Measurements from ENCODE around the gene DAGLA.

Gene DAGLA

DNA sequence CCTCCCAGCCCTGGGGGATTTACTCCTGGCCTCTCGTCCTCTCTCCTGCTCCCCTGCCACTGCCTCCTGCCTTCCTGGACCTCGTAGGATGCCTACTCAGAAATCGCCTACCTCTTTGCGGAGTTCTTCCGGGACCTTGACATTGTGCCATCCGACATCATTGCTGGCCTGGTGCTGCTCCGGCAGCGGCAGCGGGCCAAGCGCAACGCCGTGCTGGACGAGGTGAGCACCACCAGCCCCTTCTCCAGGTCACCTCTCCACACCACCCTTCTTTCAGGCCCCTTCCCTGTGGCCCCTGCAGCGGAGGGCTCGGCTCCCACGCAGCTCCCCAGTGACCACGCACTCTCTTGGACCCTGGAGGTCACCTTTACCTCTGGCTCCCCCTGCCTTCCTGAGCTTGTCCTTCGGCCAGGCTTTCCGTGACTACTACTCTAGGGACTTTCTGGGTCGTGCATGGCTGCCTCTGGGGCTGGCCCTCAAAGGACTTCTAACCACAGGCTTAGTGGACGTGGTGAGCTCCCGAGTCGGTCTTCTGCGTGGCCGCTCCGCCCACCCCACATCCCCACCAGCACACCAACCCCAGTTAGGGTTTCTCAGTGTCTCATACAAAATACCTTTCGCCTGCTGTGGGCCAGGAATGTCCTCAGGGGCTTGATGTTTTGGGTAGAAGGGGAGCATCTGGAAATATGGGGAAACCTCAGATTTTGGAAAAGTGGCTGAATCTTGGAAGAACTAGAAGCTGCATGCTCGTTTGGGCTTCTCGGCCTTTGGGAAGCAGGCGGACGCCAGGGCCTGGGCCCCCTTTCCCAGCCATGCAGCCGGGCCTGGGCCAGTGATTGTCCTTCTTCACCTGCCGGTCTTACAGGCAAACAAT is 48.1 kb downstream of the DAGLA start:
- no peaks in the 10 kb centered on the region for H3K9me3 Mint-ChIP-seq
- H3K27ac Mint-ChIP-seq = no peak overlapping the region
- H3K36me3 Mint-ChIP-seq (ENCODE audit: low read depth) = peaks cover 100% of the 10 kb centered on the region

DNA sequence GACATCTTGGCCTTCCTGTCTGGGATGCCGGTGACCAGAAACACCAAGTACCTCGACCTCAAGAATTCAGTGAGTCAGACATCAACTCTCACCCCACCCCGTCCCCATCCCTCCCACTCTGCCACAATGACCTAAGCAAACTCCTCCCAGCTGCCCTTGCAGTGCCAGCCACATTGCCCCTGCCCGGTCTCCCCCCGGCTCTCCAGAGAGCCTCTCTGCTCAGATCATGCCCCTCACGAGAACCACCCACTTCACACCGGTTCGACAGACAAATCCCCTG is 48.7 kb downstream of the DAGLA start:
- Mint-ChIP-seq H3K36me3 (ENCODE audit: low read depth) (peaks cover 100% of the 10 kb centered on the region), H3K4me1 (ENCODE audit: low read depth) (peaks cover 44% of the 10 kb centered on the region), H3K4me3 (no peak overlapping the region), H3K27me3 (no peaks in the 10 kb centered on the region), H3K27ac (no peak overlapping the region), H3K9me3 (no peaks in the 10 kb centered on the region)
- intact Hi-C loops (cut with micrococcal nuclease) = no loop called here

More for the DNA sequence above, 48.1 kb downstream of the DAGLA start:
- Mint-ChIP-seq H3K4me3 (no peak overlapping the region), H3K4me1 (ENCODE audit: low read depth) (peaks cover 39% of the 10 kb centered on the region), H3K27me3 (no peaks in the 10 kb centered on the region)
- intact Hi-C loops (cut with micrococcal nuclease) = no loop called here

DNA sequence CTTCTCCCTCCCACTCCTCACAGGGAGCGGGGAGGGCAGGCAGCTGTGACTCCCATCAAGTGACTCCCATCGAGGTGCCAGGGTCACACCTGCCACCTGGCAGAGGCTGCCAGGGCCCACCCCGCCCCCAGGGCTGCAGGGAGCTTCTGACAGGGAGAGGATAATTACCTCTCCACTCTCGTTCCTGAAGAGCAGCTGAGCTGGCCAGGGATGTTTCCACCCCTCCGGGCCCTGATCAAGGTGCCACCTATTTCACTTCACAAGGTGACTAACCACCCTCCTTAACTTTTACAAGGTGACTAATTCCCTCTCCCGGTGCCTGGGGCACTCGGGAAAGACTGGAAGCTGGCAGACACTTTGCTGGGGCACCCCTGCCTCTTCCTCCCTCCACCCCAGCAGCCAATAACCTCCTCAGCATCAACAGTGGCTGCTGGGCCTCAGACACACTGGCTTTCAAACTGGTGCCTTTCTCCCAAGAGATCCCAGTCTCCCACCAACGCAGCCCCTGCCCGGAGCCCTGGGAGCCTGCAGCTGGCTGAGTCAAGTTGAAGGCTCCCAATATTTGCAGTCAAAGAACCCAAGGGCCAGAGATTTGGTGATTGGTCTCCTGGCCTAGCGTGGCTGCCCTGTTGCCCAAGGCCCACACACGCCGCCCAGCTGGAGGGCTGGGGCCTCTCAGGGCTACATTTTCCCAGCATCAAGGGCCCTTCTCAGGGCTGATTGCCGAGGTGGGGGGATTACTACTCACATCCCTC is 50.2 kb downstream of the DAGLA start:
- H3K4me1 Mint-ChIP-seq (ENCODE audit: low read depth) = peaks cover 46% of the 10 kb centered on the region
- H3K36me3 Mint-ChIP-seq (ENCODE audit: low read depth) = peaks cover 100% of the 10 kb centered on the region
- H3K27me3 Mint-ChIP-seq = no peaks in the 10 kb centered on the region
- intact Hi-C loops (cut with micrococcal nuclease) = loop anchor here (5.0 kb wide), 2 partner anchors 33 to 48 kb away; partner anchors contain the start of gene DAGLA
- no peaks in the 10 kb centered on the region for H3K9me3 Mint-ChIP-seq
- no peak overlapping the region for H3K4me3 Mint-ChIP-seq
- no peak overlapping the region for H3K27ac Mint-ChIP-seq

DNA sequence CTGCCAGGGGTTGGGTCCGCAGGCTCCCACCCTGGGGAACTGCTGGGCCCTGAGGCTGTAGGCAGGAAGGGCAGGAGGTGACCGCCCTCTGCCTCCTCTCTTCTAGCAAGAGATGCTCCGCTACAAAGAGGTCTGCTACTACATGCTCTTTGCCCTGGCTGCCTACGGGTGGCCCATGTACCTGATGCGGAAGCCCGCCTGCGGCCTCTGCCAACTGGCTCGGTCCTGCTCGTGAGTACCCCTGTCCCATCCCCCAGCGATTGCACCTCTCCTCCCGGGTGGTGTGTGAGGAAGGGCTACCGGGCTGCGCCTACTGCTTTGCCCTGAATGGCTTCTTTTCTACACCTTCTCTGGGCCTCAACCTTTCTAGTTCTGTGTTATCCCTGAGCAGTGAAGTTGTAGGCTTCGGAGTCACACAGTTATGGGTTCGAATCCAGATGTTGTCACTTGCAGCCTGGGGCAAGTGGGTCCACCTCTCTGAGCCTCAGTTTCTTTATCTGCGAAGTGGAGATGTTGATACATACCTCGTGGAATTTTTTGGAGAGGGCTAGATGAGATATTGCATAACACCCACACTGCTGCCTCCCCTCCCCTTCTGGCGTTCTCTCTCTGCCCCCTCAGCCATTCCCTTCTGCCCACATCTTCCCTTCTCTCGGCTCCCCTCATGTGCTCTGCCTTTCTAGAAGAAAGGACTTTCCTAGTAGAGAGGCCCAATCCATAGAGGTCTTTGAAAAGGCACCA is 51.2 kb downstream of the DAGLA start:
- Mint-ChIP-seq H3K4me3 (no peak overlapping the region), H3K27me3 (no peaks in the 10 kb centered on the region), H3K27ac (peak overlapping the region; percentile 81), H3K9me3 (no peaks in the 10 kb centered on the region), H3K36me3 (ENCODE audit: low read depth) (peaks cover 100% of the 10 kb centered on the region), H3K4me1 (ENCODE audit: low read depth) (peaks cover 42% of the 10 kb centered on the region)
- intact Hi-C loops (cut with micrococcal nuclease) = loop anchor here (5.0 kb wide), 2 partner anchors 34 to 49 kb away; partner anchors contain the start of gene DAGLA

DNA sequence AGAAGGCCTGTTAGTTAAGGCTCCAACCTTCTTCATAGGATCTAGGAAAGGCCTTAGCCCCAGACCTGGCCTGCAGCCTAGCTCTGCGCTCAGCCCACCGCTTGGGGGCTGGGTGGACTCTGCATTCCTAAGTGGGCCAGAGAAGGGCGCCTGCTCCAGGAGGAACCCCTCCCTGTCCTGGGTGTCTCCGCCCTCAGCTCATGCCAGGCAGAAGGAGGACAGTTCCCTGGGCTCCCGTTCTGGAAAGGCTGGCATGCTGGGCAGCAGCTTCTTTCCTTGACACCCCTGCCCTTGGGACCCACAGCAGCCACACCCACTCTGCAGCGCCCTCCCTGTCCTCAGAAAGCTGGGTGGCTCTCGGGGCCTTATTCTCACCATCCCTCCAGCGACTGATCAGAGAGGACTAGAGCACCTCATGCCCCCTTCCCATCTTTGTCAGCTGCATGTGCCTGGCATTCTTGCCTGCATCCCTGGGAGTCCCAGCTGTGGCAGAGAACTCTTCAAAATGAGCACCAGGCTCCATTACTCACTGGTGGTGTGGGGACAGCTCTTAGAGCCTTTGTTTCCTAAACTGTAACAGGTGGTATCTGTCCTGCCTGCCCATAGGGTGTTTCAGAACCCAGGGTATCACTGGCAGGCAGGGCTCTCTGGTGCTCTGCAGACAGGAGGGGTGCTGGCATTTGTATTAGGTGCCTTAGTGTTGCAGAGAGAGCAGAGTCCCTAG is 51.9 kb downstream of the DAGLA start:
- no peak overlapping the region for H3K4me3 Mint-ChIP-seq
- intact Hi-C loops (cut with micrococcal nuclease) = loop anchor here (5.0 kb wide), 2 partner anchors 35 to 50 kb away; partner anchors contain the start of gene DAGLA

DNA sequence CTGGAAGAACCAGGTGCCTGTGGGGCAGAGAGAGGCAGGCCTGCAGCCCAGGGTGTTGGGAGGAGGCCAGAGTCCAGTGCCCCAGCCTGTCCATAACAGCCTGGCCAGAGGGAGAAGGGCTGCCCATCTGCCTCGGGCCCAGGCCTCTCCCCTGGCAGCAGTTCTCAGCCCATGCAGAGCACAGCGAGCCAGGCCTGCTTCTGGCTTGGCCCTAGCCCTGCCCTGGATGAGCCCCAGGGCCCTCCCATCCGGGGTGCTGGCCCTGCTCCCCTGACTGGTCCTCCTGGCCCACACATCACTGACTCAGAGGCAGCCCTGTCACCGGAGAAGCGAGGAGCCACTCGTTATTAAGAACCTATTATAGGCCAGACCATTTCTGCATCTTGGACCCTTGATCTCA is 52.5 kb downstream of the DAGLA start:
- intact Hi-C loops (cut with micrococcal nuclease) = loop anchor here (5.0 kb wide), 2 partner anchors 35 to 50 kb away; partner anchors contain the start of gene DAGLA
- Mint-ChIP-seq H3K4me3 (no peak overlapping the region), H3K27ac (peak overlapping the region; percentile 81), H3K4me1 (ENCODE audit: low read depth) (peaks cover 33% of the 10 kb centered on the region), H3K36me3 (ENCODE audit: low read depth) (peaks cover 100% of the 10 kb centered on the region), H3K9me3 (no peaks in the 10 kb centered on the region), H3K27me3 (no peaks in the 10 kb centered on the region)

More for the DNA sequence above, 51.9 kb downstream of the DAGLA start:
- Mint-ChIP-seq H3K9me3 (no peaks in the 10 kb centered on the region), H3K27me3 (no peaks in the 10 kb centered on the region), H3K4me1 (ENCODE audit: low read depth) (peaks cover 35% of the 10 kb centered on the region), H3K36me3 (ENCODE audit: low read depth) (peaks cover 100% of the 10 kb centered on the region), H3K27ac (peak overlapping the region; percentile 81)

DNA sequence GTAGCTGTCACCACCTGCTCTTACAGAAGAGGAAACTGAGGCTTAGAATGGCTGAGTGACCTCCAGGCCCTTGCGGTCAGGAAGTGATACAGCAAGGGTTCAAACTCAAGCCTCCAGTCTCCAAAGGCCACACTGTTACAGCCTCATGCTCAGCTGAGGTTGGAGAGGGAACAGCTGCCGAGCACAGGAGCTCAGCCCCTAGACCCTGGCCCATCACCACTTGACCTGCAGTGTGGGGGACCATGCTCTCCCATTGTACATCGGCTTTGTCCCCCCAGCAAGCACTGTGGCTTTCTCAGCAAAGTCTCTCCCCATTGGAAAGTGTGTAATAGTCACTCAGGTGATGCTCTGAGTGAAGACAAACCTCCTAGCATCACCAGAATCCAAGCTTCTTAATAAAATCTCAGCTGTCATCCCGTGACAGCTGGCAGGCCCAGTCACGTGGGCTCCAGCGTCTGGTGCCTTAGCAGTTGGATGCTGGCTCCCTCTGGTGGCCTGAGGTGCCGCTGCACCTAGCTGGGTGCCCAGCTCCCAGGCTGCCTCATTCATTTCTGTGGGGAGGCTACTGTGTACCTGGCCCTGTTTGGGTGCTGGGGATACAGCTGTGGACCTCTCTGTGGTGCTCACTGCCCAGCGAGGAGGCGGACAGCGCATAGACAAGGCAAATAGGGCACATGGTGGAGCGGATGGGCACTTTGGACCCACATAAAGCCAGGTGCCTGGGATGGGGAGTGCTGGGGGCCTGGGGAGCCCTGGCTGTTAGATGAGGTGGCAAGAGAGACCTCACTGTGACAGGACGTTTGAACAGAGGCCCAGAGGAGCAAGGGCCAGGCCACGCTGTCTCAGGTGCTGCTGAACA is 53.2 kb downstream of the DAGLA start:
- H3K27me3 Mint-ChIP-seq = no peaks in the 10 kb centered on the region
- intact Hi-C loops (cut with micrococcal nuclease) = loop anchor here (5.0 kb wide), 2 partner anchors 36 to 51 kb away; partner anchors contain the start of gene DAGLA
- H3K36me3 Mint-ChIP-seq (ENCODE audit: low read depth) = peaks cover 100% of the 10 kb centered on the region
- no peak overlapping the region for H3K4me3 Mint-ChIP-seq
- H3K9me3 Mint-ChIP-seq = no peaks in the 10 kb centered on the region
- peak overlapping the region; percentile 81 for H3K27ac Mint-ChIP-seq
- peaks cover 33% of the 10 kb centered on the region for H3K4me1 Mint-ChIP-seq (ENCODE audit: low read depth)

DNA sequence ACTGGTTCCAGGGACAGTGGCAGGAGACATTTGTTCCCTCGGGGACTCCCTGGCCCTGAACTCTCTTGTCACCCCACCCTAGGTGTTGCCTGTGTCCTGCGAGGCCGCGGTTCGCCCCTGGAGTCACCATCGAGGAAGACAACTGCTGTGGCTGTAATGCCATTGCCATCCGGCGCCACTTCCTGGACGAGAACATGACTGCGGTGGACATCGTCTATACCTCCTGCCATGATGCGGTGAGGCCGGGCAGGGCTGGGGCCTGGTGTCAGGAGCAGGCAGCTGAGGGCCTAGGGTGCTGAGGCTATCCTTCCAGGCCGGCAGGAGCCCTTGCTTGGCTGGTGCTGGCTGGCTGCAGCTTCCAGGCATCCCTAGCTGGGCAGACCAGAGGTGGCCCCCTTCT is 54.6 kb downstream of the DAGLA start:
- peaks cover 100% of the 10 kb centered on the region for H3K36me3 Mint-ChIP-seq (ENCODE audit: low read depth)
- H3K27ac Mint-ChIP-seq = no peak overlapping the region
- H3K4me1 Mint-ChIP-seq (ENCODE audit: low read depth) = peaks cover 32% of the 10 kb centered on the region
- H3K27me3 Mint-ChIP-seq = no peaks in the 10 kb centered on the region
- no peaks in the 10 kb centered on the region for H3K9me3 Mint-ChIP-seq
- intact Hi-C loops (cut with micrococcal nuclease) = loop anchor here (5.0 kb wide), 2 partner anchors 37 to 52 kb away; partner anchors contain the start of gene DAGLA
- H3K4me3 Mint-ChIP-seq = no peak overlapping the region

DNA sequence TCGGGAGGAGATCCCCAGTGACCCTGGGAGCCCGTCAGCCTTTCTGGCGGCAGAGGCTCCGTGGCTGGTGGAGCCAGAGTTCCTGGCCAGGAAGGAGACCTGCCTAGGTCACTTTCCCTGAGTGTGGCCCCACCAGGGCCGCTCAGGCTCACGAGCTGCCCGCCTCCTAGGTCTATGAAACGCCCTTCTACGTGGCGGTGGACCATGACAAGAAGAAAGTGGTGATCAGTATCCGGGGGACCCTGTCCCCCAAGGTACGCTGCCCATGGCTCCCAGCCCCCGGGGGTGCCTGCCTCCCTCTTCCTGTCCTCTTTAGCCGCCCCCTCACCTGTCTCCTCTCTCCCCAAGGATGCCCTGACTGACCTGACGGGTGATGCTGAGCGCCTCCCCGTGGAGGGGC is 55.2 kb downstream of the DAGLA start:
- peaks cover 27% of the 10 kb centered on the region for H3K4me1 Mint-ChIP-seq (ENCODE audit: low read depth)
- H3K36me3 Mint-ChIP-seq (ENCODE audit: low read depth) = peaks cover 100% of the 10 kb centered on the region
- intact Hi-C loops (cut with micrococcal nuclease) = no loop called here
- H3K27me3 Mint-ChIP-seq = no peaks in the 10 kb centered on the region
- H3K4me3 Mint-ChIP-seq = no peak overlapping the region
- no peaks in the 10 kb centered on the region for H3K9me3 Mint-ChIP-seq
- no peak overlapping the region for H3K27ac Mint-ChIP-seq

DNA sequence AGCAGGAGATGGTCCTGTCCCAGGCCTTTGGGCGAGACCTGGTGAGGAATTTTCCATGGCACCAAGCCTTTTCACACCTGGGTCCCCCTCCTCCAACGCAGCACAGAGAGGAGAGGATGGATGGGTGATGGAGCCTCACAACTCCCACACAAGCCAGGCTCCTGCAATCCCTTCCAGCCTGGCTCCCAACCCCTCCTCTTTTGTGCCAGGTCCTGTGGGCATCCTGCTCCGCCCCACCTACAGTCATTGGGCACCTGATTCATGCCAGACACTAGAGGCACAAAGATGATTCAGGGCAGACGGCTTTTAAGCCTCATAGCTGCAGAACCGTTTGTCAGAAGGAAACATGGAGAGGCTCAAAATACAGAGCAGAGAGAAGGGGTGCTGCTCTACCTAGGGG is 56.1 kb downstream of the DAGLA start:
- Mint-ChIP-seq H3K36me3 (ENCODE audit: low read depth) (peaks cover 100% of the 10 kb centered on the region), H3K9me3 (no peaks in the 10 kb centered on the region), H3K27ac (no peak overlapping the region), H3K4me1 (ENCODE audit: low read depth) (peaks cover 26% of the 10 kb centered on the region), H3K4me3 (no peak overlapping the region), H3K27me3 (no peaks in the 10 kb centered on the region)
- intact Hi-C loops (cut with micrococcal nuclease) = no loop called here

DNA sequence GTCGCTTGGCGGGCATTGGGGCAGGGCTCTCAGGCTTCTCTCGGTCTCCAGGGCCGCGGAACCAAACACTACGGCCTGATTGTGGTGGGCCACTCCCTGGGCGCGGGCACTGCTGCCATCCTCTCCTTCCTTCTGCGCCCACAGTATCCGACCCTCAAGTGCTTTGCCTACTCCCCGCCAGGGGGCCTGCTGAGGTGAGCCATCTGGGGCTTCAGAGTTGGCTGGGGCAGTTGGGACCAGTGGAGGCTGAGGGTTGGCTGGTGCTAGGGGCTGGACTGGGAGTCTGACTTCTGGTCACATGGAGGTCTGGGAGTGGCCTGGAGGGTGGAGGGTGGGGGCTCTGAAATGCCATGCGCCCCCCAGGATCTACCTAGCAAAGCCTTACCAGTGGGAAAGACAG is 56.9 kb downstream of the DAGLA start:
- H3K4me3 Mint-ChIP-seq = no peak overlapping the region
- H3K27ac Mint-ChIP-seq = no peak overlapping the region
- peaks cover 100% of the 10 kb centered on the region for H3K36me3 Mint-ChIP-seq (ENCODE audit: low read depth)
- intact Hi-C loops (cut with micrococcal nuclease) = no loop called here
- peaks cover 23% of the 10 kb centered on the region for H3K4me1 Mint-ChIP-seq (ENCODE audit: low read depth)
- no peaks in the 10 kb centered on the region for H3K9me3 Mint-ChIP-seq
- no peaks in the 10 kb centered on the region for H3K27me3 Mint-ChIP-seq

DNA sequence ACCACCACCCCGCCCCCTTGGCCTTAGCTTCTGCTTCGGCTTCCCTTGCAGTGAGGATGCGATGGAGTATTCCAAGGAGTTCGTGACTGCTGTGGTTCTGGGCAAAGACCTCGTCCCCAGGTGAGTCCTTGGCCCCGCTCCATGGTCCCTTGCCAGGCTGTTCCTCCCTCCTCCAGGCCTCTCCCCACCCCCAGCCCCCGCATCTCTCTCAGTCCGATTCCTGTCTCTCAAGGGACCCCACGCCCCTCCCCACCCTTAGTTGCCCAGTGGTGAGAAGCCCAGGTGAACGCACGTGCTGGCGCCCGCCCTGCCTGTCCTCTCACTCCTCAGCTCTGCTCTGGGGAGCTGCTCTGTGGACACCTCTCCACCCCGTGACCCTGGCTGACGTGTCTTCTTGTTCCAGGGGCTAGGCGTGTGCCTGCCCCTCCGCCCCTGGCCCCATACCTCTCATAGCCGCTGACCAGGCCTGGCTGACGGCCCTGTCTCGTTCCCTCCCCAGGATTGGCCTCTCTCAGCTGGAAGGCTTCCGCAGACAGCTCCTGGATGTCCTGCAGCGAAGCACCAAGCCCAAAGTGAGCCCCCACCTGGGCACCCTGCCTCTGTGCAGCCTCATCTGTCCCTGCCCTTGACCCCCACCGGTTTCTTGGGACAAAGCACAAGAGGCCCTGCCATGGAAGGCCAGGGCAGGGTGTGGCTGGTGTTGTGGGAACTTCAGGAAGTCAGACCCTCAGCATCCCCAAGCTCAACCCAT is 57.6 kb downstream of the DAGLA start:
- H3K4me1 Mint-ChIP-seq (ENCODE audit: low read depth) = peaks cover 23% of the 10 kb centered on the region
- no peaks in the 10 kb centered on the region for H3K9me3 Mint-ChIP-seq
- peaks cover 100% of the 10 kb centered on the region for H3K36me3 Mint-ChIP-seq (ENCODE audit: low read depth)
- intact Hi-C loops (cut with micrococcal nuclease) = no loop called here
- no peaks in the 10 kb centered on the region for H3K27me3 Mint-ChIP-seq
- no peak overlapping the region for H3K27ac Mint-ChIP-seq
- no peak overlapping the region for H3K4me3 Mint-ChIP-seq

Measured in dendritic cell treated with granulocyte-macrophage colony-stimulating factor and Interleukin-4, amounts not matched to agents 40 ng/mL and 50 ng/mL, for 4 days (primary cell).